Sigmoid colon (tissue), 4 donors: Measurements from ENCODE around the gene CD180.

ENCODE experiments used
- CTCF ChIP-seq, 4 experiments: fragments of 450-650 bp in 3 of 4; fragments of 200-600 bp in 1 of 4; IDR thresholded peaks; one replicate each; pipeline ENCODE4 v1.5.1; 2016 to 2019; ENCODE audit warnings: antibody characterized with exemption in 4 of 4, mild to moderate bottlenecking in 3 of 4, moderate library complexity in 2 of 4
- EP300 ChIP-seq, 4 donors: sonication (generic); formaldehyde crosslinking; IDR thresholded peaks; one replicate each; pipeline ENCODE4 v1.6.1; 2017; ENCODE audit warnings: antibody characterized with exemption in 4 of 4
- POLR2A ChIP-seq, 2 donors: fragments of 450-650 bp; IDR thresholded peaks; one replicate each; pipeline ENCODE4 v1.6.1; 2016; ENCODE audit warnings: antibody characterized with exemption in 2 of 2, mild to moderate bottlenecking in 2 of 2, moderate library complexity in 2 of 2
- POLR2AphosphoS5 ChIP-seq, 4 donors: sonication (generic); formaldehyde crosslinking; IDR thresholded peaks; one replicate each; pipeline ENCODE4 v1.6.1; 2017; ENCODE audit warnings: antibody characterized with exemption in 4 of 4

- TF ChIP-seq CTCF (IDR thresholded peaks at IDR 0.05) (no peak), POLR2A (IDR thresholded peaks at IDR 0.05) (no peak), EP300 (IDR thresholded peaks at IDR 0.05) (no peak), POLR2AphosphoS5 (IDR thresholded peaks at IDR 0.05) (no peak)
These were observed 66.8 kb downstream of the CD180 start for GRCh38 chr5:67129768-67130167.
